Thymus (tissue), 11 donors: ENCODE measurements around the gene TK1. TPM values are rescaled to one million over a fixed set of nuclear protein-coding genes. Genes with fewer than 3 reads are reported as not detected.
A peak's percentile ranks its signal among the peaks of the same experiment; 100 is the strongest.
"Not testable (repeated sequence)": the region's sequence is repeated elsewhere in the genome, so short reads cannot be mapped to it uniquely, and the experiment has no call there.

ENCODE experiments used
- DNase-seq, 9 donors: peaks; one replicate each; pipeline ENCODE4 v3.0.0-alpha.2; 2013; ENCODE audit warnings: low spot score in 9 of 9, low read depth in 6 of 9, missing footprints in 1 of 9
- H3K27ac ChIP-seq, 2 donors: one replicate each; pipeline ENCODE4 v1.5.1; 2013; ENCODE audit warnings: control low read depth in 1 of 2, low read depth in 1 of 2, low read length in 1 of 2, mild to moderate bottlenecking in 1 of 2, moderate library complexity in 1 of 2
- H3K27me3 ChIP-seq, 2 donors: one replicate each; pipeline ENCODE4 v1.5.1; 2013; ENCODE audit warnings: low read length in 1 of 2; ENCODE audit not compliant: control insufficient read depth in 2 of 2, insufficient read depth in 1 of 2
- H3K36me3 ChIP-seq, 2 donors: one replicate each; pipeline ENCODE4 v1.5.1; 2013; ENCODE audit warnings: low read length in 1 of 2, mild to moderate bottlenecking in 1 of 2, moderate library complexity in 1 of 2; ENCODE audit not compliant: control insufficient read depth in 2 of 2, insufficient read depth in 2 of 2
- H3K4me1 ChIP-seq, 2 donors: one replicate each; pipeline ENCODE4 v1.5.1; 2013; ENCODE audit warnings: low read length in 2 of 2; ENCODE audit not compliant: control insufficient read depth in 2 of 2, insufficient read depth in 2 of 2
- H3K4me3 ChIP-seq, 2 donors: one replicate each; pipeline ENCODE4 v1.5.1; 2013; ENCODE audit warnings: low read length in 2 of 2, control low read depth in 1 of 2, mild to moderate bottlenecking in 1 of 2
- H3K9me3 ChIP-seq, 2 donors: one replicate each; pipeline ENCODE4 v1.5.1; 2013; ENCODE audit warnings: low read length in 1 of 2, mild to moderate bottlenecking in 1 of 2; ENCODE audit not compliant: control insufficient read depth in 2 of 2, insufficient read depth in 1 of 2
- WGBS: extraction: QIAGEN DNeasy Blood & Tissue Kit; methylation state at CpG from one replicate; pipeline ENCODE4 v1.1.7; 2013; 5-methylcytosine and 5-hydroxymethylcytosine counted together
- polyA plus RNA-seq: library from polyadenylated mRNA; stranded (reverse); fragments of 200-250 nt; gene quantifications from one replicate; pipeline ENCODE4 v1.2.3, GENCODE V29; 2013
- total RNA-seq: library from RNA; stranded (reverse); fragments of 120-200 nt; gene quantifications from one replicate; pipeline ENCODE4 v1.2.4, GENCODE V29; 2013
- donor health status: healthy.

TK1 gene
- total and polyA plus RNA-seq, 2 donors, result 3.8 to 32.3 TPM

DNA sequence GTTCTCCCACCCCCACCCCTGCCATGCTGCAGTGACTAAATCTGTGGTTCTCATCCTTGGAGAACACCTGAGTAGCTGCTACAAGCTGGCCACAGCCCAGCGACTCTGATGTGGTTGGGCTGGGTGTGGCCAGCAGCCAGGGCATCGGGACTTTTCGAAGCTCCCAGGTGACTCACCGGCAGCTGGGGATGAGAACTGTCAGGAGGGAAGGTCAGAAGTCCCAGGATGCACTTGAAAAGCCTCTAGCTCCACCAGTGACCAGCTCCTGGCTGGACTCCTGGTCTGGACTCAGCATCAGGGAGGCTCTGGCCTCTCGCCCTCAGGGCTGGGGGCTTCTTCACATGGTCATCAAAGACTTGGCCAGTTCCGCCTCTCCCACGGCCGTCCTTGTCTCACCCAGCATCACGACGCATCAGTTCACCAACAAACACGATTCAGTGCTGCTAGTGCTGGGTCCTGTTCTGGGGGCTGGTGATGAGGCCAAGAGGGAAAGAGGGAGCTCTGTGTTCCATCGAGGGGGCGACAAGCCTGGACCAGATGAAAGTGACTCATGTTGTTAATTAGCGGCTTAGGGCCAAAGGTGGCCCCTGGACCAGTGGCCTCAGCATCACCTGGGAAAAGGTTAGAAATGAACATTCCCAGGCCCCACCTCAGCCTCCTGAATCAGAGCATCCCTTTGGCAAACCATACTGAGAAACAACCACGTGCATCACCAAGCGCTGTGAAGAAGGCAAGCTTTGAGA lies 44.6 kb downstream of the TK1 start:
- H3K27me3 ChIP-seq, result no peaks in the 10 kb centered on the region
- H3K9me3 ChIP-seq, result peaks cover 0 to 9% of the 10 kb centered on the region in 2 donors
- H3K4me1 ChIP-seq, result peaks cover 2 to 66% of the 10 kb centered on the region in 2 donors
- H3K27ac ChIP-seq, result peak overlapping the region; percentile 78 to 86
- 94% methylated on average over 16 of the region's 16 CpGs for WGBS
- H3K4me3 ChIP-seq, result no peak overlapping the region
- H3K36me3 ChIP-seq, result peaks cover 31 to 42% of the 10 kb centered on the region in 2 donors
- DNase-seq, result peak in 1 of 9 donors; percentile 23

DNA sequence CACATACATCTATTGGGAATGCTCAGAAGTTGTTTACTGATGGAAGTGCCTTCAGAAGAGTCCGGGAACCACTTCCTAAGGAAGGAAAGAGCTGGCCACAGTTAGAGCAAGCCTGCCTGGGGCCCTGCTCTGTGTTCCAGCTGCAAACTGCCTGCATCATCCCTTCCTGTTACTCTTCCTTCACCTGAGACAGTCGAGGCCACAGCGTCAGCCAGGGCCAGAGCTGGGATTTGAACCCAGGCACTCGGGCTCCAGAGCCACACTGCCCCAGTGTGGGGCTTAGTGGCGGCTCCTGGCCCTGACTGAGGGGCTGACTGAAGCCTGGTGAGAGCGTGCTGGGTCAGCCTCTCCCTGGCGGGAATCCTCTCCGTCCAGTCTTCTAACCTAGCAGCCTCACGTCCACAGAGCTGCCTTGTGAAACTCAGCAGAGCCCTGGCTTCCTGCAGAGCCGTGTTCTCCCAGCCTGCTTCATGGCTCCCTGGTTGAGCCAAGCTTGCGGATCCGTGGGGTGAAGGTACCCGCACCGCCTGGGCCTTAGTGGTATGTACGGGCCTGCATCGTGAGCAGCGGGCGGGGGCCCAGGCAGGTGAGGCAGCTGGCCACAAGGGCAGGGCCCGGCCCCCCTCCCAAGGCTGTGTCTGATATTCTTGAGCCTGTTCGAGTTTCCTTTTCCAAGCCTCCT lies 45.3 kb downstream of the TK1 start:
- peak overlapping the region; percentile 80 to 86 for H3K27ac ChIP-seq
- H3K36me3 ChIP-seq, result peaks cover 38 to 49% of the 10 kb centered on the region in 2 donors
- H3K4me3 ChIP-seq, result no peak overlapping the region
- no peak for DNase-seq
- no peaks in the 10 kb centered on the region for H3K27me3 ChIP-seq
- 90% methylated on average over 20 of the region's 20 CpGs for WGBS
- peaks cover 4 to 70% of the 10 kb centered on the region in 2 donors for H3K4me1 ChIP-seq
- peaks cover 0 to 9% of the 10 kb centered on the region in 2 donors for H3K9me3 ChIP-seq

DNA sequence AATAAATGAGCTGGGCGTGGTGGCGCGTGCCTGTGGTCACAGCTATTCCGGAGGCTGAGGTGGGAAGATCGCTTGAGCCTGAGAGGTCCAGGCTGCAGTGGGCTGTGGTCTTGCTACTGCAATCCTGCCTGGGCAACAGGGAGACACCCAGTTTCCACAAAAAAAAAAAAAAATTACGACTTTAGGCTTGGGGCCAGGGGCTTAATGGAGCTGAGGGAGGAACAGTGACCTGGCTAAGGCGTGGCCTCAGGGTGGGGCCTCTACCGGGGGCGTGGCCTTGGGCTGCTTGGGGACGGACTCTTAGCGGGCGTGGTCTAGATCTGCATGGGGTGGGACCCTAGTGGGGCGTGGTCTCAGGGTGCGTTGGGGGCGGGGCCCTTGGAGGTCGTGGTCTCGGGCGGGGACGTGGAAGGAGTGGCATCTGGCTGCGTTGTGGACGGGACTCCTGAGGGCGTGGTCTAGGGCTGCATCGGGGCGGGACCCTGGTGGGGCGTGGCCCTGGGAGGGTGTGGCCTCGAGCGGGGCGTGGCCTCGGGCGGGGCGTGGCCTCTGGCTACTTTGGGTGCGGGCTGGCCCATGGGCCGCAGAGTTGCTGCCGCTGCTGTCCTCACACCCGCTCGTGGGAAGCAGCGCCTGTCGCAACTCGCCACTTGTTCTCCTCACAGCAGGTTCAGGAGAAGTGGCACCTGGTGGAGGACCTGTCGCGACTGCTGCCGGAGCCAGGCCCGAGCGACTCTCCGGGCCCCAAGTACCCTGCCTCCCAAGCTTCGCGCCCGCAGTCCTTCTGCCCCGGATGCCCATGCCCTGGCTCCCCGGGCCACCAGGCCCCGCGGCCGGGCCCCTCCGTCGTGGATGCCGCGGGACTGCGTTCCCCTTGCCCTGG lies 46.4 kb downstream of the TK1 start:
- peak overlapping the region; percentile 77 to 80 for H3K27ac ChIP-seq
- no peaks in the 10 kb centered on the region for H3K27me3 ChIP-seq
- WGBS, result 51% methylated on average over 58 of the region's 58 CpGs
- H3K4me1 ChIP-seq, result peaks cover 4 to 79% of the 10 kb centered on the region in 2 donors
- peaks cover 0 to 9% of the 10 kb centered on the region in 2 donors for H3K9me3 ChIP-seq
- peak in 6 of 9 donors; percentile 68 to 93 (median 83) for DNase-seq
- peaks cover 50 to 60% of the 10 kb centered on the region in 2 donors for H3K36me3 ChIP-seq
- H3K4me3 ChIP-seq, result no peak overlapping the region

DNA sequence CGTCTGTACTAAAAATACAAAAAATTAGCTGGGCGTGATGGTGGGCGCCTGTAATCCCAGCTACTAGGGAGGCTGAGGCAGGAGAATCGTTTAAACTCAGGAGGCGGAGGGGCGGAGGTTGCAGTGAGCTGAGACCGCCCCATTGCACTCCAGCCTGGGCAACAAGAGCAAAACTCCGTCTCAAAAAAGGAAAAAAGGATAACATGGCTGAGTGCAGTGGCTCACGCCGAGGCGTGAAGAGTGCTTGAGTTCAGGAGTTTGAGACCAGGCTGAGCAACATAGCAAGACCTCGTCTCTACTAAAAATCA lies 47.0 kb downstream of the TK1 start:
- not testable (repeated sequence) for H3K9me3 ChIP-seq, DNase-seq, H3K4me3 ChIP-seq, H3K27me3 ChIP-seq
- peak overlapping the region; percentile 55 to 77 for H3K27ac ChIP-seq
- 97% methylated on average over 12 of the region's 12 CpGs for WGBS
- peaks cover 56 to 66% of the 10 kb centered on the region in 2 donors for H3K36me3 ChIP-seq
- H3K4me1 ChIP-seq, result peaks cover 4 to 79% of the 10 kb centered on the region in 2 donors

DNA sequence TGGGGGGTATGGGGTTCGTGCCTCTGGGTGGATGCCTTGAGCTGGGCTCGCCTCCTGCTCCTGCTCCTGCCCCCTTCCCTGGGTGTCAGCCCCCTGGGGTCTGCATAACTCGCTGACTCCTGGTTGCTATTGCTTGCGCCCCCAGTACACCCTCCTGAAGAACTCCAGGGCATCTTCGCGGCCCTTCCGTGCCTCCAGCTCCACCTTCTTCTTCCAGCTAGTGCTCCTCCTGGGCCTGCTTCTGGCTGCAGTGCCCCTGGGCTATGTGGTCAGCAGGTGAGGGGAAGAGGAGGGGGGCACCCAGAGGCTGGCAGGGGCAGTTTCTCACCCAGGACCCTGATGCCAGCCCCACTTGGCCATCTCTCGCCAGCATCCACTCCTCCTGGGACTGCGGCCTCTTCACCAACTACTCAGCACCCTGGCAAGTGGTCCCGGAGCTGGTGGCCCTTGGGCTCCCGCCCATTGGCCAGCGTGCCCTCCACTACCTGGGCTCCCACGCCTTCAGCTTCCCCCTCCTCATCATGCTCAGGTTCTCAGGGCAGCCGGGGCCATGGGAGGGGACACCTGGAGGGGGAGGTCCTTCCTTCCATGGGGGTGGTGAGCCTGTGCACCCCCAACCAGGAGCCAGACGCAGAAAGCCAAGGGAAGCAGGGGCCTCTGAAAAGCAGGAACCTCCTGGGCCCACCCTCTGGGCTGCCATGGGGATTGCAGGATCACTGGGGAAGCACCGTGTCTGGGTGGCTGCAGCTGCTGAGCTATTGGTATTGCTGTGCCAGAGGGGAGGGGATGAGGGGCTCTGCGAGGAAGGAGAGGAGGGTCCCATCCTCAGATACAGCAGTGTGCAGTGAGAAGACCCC lies 48.4 kb downstream of the TK1 start:
- peaks cover 70 to 80% of the 10 kb centered on the region in 2 donors for H3K36me3 ChIP-seq
- H3K4me3 ChIP-seq, result no peak overlapping the region
- H3K9me3 ChIP-seq, result peaks cover 0 to 12% of the 10 kb centered on the region in 2 donors
- DNase-seq, result no peak
- WGBS, result 93% methylated on average over 17 of the region's 17 CpGs
- no peaks in the 10 kb centered on the region for H3K27me3 ChIP-seq
- peak overlapping the region in 1 of 2 donors; percentile 60 for H3K27ac ChIP-seq
- peaks cover 10 to 79% of the 10 kb centered on the region in 2 donors for H3K4me1 ChIP-seq

DNA sequence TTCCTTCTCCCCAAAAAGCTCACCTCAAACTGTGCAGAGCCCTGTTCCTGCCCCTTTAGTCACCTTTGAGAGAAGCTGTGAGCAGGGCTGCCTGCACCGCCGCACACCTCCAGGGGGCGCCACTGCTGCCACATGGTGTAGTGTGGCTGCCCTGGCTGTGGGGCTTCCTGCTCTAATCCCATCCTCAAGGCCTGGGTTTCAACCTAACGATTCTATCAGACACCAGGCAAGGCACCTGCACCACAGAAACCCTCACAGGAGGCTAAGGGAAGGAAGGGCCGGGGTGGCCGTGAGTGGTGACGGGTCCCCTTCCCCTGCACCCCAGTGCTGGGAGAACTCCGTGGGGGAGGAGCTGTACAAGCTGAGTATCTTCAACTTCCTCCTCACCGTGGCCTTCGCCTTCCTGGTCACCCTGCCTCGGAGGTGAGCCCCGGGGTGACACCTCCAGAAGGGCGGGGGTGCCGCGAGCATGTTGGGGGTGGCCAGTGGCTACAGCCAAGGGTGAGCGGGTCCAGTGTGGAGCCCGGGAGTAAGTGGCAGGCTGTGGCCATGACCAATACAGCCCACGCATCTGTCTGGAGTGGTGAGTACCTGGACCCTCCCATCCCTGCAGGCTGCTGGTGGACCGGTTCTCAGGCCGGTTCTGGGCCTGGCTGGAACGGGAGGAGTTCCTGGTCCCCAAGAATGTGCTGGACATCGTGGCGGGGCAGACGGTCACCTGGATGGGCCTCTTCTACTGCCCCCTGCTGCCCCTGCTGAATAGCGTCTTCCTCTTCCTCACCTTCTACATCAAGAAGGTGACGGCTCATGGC lies 49.3 kb downstream of the TK1 start:
- DNase-seq, result no peak
- H3K27me3 ChIP-seq, result no peaks in the 10 kb centered on the region
- peaks cover 0 to 12% of the 10 kb centered on the region in 2 donors for H3K9me3 ChIP-seq
- peaks cover 77 to 87% of the 10 kb centered on the region in 2 donors for H3K36me3 ChIP-seq
- no peak overlapping the region for H3K4me3 ChIP-seq
- WGBS, result 72% methylated on average over 26 of the region's 26 CpGs
- peaks cover 18 to 82% of the 10 kb centered on the region in 2 donors for H3K4me1 ChIP-seq
- H3K27ac ChIP-seq, result peak overlapping the region; percentile 57 to 58

DNA sequence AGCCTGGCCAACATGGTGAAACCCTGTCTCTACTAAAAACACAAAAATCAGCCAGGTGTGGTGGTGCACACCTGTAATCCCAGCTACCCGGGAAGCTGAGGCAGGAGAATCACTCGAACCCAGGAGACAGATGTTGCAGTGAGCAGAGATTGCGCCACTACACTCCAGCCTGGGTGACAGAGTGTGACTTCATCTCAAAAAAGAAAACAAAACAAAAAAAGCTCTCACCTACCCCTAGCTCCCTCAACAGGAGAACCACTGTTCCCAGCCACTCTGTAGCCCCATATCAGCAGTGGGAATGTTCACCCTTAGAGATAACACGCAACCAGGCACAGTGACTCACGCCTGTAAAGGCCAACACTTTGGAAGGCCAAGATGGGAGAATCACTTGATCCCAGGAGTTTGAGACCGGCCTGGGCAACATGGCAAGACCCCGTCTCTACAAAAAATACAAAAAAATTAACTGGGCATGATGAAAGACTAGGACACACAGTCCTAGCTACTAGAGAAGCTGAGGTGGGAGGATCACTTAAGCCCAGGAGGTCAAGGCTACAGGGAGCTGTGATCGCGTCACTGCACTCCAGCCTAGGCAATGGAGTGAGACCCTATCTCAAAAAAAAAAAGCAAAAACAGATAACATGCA lies 50.9 kb downstream of the TK1 start:
- Histone ChIP-seq H3K9me3 (peaks cover 0 to 12% of the 10 kb centered on the region in 2 donors), H3K4me1 (peaks cover 21 to 78% of the 10 kb centered on the region in 2 donors), H3K27ac (no peak overlapping the region), H3K36me3 (peaks cover 67 to 74% of the 10 kb centered on the region in 2 donors), H3K4me3 (no peak overlapping the region), H3K27me3 (no peaks in the 10 kb centered on the region)
- no peak for DNase-seq
- 98% methylated on average over 9 of the region's 9 CpGs for WGBS
